ENCODE results near the gene MBD5. TPM values are rescaled to one million over a fixed set of nuclear protein-coding genes. Genes with fewer than 3 reads are reported as not detected.

Gene MBD5
- total RNA-seq, 1 donor from 2014 or later = 38.8 TPM

DNA sequence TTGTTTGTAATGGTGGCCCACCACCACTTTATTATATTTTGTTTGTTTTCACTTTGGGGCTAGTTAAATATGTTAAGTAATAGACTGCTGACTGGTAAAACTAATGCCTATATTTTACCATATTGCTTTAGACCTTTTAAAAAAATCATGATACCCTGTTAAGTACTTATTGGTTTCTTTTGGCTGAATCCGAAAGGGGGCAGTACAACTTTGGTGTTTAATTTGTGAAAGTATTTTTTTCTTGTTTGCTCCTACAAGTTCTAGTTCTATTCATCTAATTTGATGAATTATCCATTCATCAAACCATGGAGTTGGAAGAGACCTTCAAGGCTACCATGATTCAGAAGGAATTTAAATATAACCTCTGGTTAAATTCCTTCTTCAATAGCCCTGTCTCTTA is 147.0 kb downstream of the MBD5 start:
- peaks cover 3% of the 10 kb centered on the region for H3K36me3 Mint-ChIP-seq
- no peaks in the 10 kb centered on the region for H3F3A ChIP-seq (ENCODE audit: low read depth)
- no peaks in the 10 kb centered on the region for H3K9me3 ChIP-seq (ENCODE audit: low read depth)
- H4K20me1 ChIP-seq (ENCODE audit: low read depth) = peaks cover 5% of the 10 kb centered on the region
- no peak overlapping the region for H3K27ac ChIP-seq
- H3K9me3 Mint-ChIP-seq = no peaks in the 10 kb centered on the region
- TF ChIP-seq, protein P1, sequence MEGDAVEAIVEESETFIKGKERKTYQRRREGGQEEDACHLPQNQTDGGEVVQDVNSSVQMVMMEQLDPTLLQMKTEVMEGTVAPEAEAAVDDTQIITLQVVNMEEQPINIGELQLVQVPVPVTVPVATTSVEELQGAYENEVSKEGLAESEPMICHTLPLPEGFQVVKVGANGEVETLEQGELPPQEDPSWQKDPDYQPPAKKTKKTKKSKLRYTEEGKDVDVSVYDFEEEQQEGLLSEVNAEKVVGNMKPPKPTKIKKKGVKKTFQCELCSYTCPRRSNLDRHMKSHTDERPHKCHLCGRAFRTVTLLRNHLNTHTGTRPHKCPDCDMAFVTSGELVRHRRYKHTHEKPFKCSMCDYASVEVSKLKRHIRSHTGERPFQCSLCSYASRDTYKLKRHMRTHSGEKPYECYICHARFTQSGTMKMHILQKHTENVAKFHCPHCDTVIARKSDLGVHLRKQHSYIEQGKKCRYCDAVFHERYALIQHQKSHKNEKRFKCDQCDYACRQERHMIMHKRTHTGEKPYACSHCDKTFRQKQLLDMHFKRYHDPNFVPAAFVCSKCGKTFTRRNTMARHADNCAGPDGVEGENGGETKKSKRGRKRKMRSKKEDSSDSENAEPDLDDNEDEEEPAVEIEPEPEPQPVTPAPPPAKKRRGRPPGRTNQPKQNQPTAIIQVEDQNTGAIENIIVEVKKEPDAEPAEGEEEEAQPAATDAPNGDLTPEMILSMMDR (IDR thresholded peaks at IDR 0.05) = peak; percentile 22
- TF ChIP-seq EZH2 (IDR thresholded peaks at IDR 0.05) = no peak
- DNase-seq (ENCODE audit: low spot score) = no peak
- no peaks in the 10 kb centered on the region for H3K4me1 Mint-ChIP-seq
- no peaks in the 10 kb centered on the region for H3K27me3 ChIP-seq
- peaks cover 3% of the 10 kb centered on the region for H3K27me3 Mint-ChIP-seq (ENCODE audit: insufficient read depth, low read depth)
- H3K27ac Mint-ChIP-seq = no peak overlapping the region
- no peak overlapping the region for H3K9ac ChIP-seq
- H3K4me1 ChIP-seq = no peaks in the 10 kb centered on the region
- H2AFZ ChIP-seq (replicated peaks) = no peak overlapping the region
- H3K4me3 ChIP-seq = no peak overlapping the region
- no peak overlapping the region for H3K4me2 ChIP-seq
- no peaks in the 10 kb centered on the region for H3K79me2 ChIP-seq (ENCODE audit: low read depth)
- H3K4me3 Mint-ChIP-seq = no peak overlapping the region
- no peaks in the 10 kb centered on the region for H3K36me3 ChIP-seq

DNA sequence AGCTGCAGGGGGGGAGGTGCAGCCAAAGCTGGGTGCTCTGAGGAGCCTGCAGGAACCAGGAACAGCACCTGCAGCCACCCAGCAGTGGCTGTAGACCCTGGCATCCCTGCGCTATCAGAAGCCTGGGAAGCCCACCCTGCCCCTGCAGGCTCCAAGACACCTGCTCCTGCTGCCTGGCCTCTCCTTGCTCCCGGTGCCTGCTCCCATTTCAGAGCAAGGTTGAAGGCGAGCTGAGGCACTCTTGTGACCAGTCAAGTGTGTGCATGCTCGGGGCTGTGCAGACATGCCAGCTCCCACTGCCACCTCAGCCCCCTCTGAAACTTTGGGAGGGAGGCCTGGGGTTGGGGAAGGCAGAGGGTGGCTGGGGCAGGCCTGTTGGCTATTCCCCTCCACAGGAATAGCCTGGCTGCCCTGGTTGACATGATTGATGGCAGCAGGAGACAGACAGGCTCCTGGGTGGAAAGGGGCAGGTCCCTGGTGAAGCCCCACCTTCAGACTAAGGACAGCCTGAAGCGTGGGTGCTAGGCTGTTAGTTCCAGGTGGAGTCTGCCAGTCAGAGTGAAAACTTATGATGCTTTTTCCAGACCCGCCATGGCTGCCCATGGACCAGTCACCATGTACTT is 151.4 kb downstream of the MBD5 start:
- H3K4me1 Mint-ChIP-seq = no peaks in the 10 kb centered on the region
- DNase-seq (ENCODE audit: low spot score) = no peak
- Histone ChIP-seq H3K27ac (no peak overlapping the region), H3K36me3 (no peaks in the 10 kb centered on the region), H3K27me3 (no peaks in the 10 kb centered on the region), H3K79me2 (ENCODE audit: low read depth) (no peaks in the 10 kb centered on the region), H2AFZ (replicated peaks) (no peak overlapping the region), H3F3A (ENCODE audit: low read depth) (no peaks in the 10 kb centered on the region), H3K4me2 (no peak overlapping the region), H3K4me1 (no peaks in the 10 kb centered on the region), H3K9ac (no peak overlapping the region), H4K20me1 (ENCODE audit: low read depth) (no peaks in the 10 kb centered on the region), H3K4me3 (no peak overlapping the region), H3K9me3 (ENCODE audit: low read depth) (no peaks in the 10 kb centered on the region)
- H3K27ac Mint-ChIP-seq = no peak overlapping the region
- peaks cover 3% of the 10 kb centered on the region for H3K36me3 Mint-ChIP-seq
- no peak for TF ChIP-seq EZH2 (IDR thresholded peaks at IDR 0.05)
- no peak for TF ChIP-seq EZH2phosphoT487 (IDR thresholded peaks at IDR 0.05)
- TF ChIP-seq, protein P1 (IDR thresholded peaks at IDR 0.05) = no peak
- H3K9me3 Mint-ChIP-seq = no peaks in the 10 kb centered on the region
- H3K27me3 Mint-ChIP-seq (ENCODE audit: insufficient read depth, low read depth) = no peaks in the 10 kb centered on the region
- H3K4me3 Mint-ChIP-seq = no peak overlapping the region

DNA sequence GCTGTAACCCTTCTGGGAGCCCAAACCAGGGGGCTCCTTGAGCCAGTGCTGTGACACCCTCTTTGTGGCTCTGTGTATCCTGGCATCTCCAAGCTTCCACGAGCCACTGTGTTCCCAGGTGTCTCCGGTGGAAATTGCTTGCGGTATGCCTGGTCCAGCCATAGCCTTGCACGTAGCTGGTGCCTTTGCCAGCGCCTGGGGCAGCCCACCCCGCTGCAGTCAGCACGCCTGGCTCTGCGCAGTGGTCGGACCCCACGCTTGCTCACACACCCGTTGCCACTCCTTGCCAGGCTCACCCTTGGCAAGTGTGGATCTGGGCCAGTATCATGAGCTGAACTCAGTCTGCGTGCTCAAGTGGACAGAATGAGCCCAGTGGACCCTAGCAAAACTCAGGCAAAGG is 152.3 kb downstream of the MBD5 start:
- H3K27ac Mint-ChIP-seq = no peak overlapping the region
- Histone ChIP-seq H2AFZ (replicated peaks) (no peak overlapping the region), H3K4me2 (no peak overlapping the region), H4K20me1 (ENCODE audit: low read depth) (no peaks in the 10 kb centered on the region), H3K27ac (no peak overlapping the region), H3K79me2 (ENCODE audit: low read depth) (no peaks in the 10 kb centered on the region), H3K27me3 (no peaks in the 10 kb centered on the region), H3K4me1 (no peaks in the 10 kb centered on the region), H3K9ac (no peak overlapping the region), H3K4me3 (no peak overlapping the region), H3F3A (ENCODE audit: low read depth) (no peaks in the 10 kb centered on the region), H3K36me3 (no peaks in the 10 kb centered on the region), H3K9me3 (ENCODE audit: low read depth) (no peaks in the 10 kb centered on the region)
- TF ChIP-seq, protein P1 (IDR thresholded peaks at IDR 0.05) = no peak
- TF ChIP-seq EZH2phosphoT487 (IDR thresholded peaks at IDR 0.05) = no peak
- TF ChIP-seq EZH2 (IDR thresholded peaks at IDR 0.05) = no peak
- H3K9me3 Mint-ChIP-seq = no peaks in the 10 kb centered on the region
- H3K36me3 Mint-ChIP-seq = peaks cover 3% of the 10 kb centered on the region
- H3K4me3 Mint-ChIP-seq = no peak overlapping the region
- no peaks in the 10 kb centered on the region for H3K27me3 Mint-ChIP-seq (ENCODE audit: insufficient read depth, low read depth)
- H3K4me1 Mint-ChIP-seq = no peaks in the 10 kb centered on the region
- no peak for DNase-seq (ENCODE audit: low spot score)

All from neural progenitor cell (in vitro differentiated cells).